ENCODE data around the gene MGAT5.
"Not testable (repeated sequence)": the region's sequence is repeated elsewhere in the genome, so short reads cannot be mapped to it uniquely, and the experiment has no call there.

MGAT5 gene

GRCh38 chr2:134284119-134284670 is 30.3 kb downstream of the MGAT5 start:
- H3K27me3 ChIP-seq (ENCODE audit: control insufficient read depth, insufficient read depth, low read length): no peaks in the 10 kb centered on the region
- no peaks in the 10 kb centered on the region for H3K9me3 ChIP-seq (ENCODE audit: control insufficient read depth, low read length)
- no peaks in the 10 kb centered on the region for H3K4me1 ChIP-seq (ENCODE audit: control insufficient read depth, insufficient read depth, low read length)
- H3K36me3 ChIP-seq (ENCODE audit: control insufficient read depth, insufficient read depth, low read length): no peaks in the 10 kb centered on the region
- H3K4me3 ChIP-seq (ENCODE audit: low read length): no peak overlapping the region
- no peak overlapping the region for H3K9ac ChIP-seq (ENCODE audit: low read length)

- Histone ChIP-seq H3K36me3 (ENCODE audit: control insufficient read depth, insufficient read depth, low read length) (no peaks in the 10 kb centered on the region), H3K4me1 (ENCODE audit: control insufficient read depth, insufficient read depth, low read length) (no peaks in the 10 kb centered on the region), H3K9ac (ENCODE audit: low read length) (no peak overlapping the region), H3K27me3 (ENCODE audit: control insufficient read depth, insufficient read depth, low read length) (no peaks in the 10 kb centered on the region), H3K4me3 (ENCODE audit: low read length) (no peak overlapping the region), H3K9me3 (ENCODE audit: control insufficient read depth, low read length) (no peaks in the 10 kb centered on the region)
Observed at GRCh38 chr2:134287323-134287722, 33.5 kb downstream of the MGAT5 start.

GRCh38 chr2:134288814-134289213 is 34.9 kb downstream of the MGAT5 start:
- H3K27me3 ChIP-seq (ENCODE audit: control insufficient read depth, insufficient read depth, low read length): no peaks in the 10 kb centered on the region

DNA sequence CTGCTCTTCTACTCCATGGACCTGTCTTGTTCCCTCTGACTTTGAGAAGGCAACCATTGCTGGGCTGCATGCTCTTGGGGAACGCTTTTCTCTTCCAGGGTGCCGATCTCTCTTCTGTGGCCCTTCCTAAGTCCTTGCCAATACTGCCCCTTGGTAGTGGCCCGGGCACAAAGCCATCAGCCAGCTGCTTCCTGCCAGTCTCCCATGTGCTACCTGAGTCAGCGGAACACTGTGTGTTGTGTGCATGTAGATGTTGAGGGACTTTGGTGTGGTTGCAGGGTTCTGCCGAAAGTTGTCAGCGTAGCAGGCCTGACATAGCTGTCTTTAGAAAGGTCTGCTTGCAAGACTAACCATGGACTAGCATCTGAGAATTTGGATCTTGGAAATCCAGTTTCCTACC is 35.4 kb downstream of the MGAT5 start:
- no peak overlapping the region for H3K9ac ChIP-seq (ENCODE audit: low read length)
- peaks cover 14% of the 10 kb centered on the region for H3K4me1 ChIP-seq (ENCODE audit: control insufficient read depth, insufficient read depth, low read length)
- no peaks in the 10 kb centered on the region for H3K36me3 ChIP-seq (ENCODE audit: control insufficient read depth, insufficient read depth, low read length)
- no peaks in the 10 kb centered on the region for H3K27me3 ChIP-seq (ENCODE audit: control insufficient read depth, insufficient read depth, low read length)
- no peak overlapping the region for H3K4me3 ChIP-seq (ENCODE audit: low read length)
- H3K9me3 ChIP-seq (ENCODE audit: control insufficient read depth, low read length): no peaks in the 10 kb centered on the region

More at GRCh38 chr2:134288814-134289213, 34.9 kb downstream of the MGAT5 start:
- Histone ChIP-seq H3K4me3 (ENCODE audit: low read length) (no peak overlapping the region), H3K9ac (ENCODE audit: low read length) (no peak overlapping the region), H3K4me1 (ENCODE audit: control insufficient read depth, insufficient read depth, low read length) (peaks cover 10% of the 10 kb centered on the region), H3K36me3 (ENCODE audit: control insufficient read depth, insufficient read depth, low read length) (no peaks in the 10 kb centered on the region), H3K9me3 (ENCODE audit: control insufficient read depth, low read length) (no peaks in the 10 kb centered on the region)

- no peaks in the 10 kb centered on the region for H3K36me3 ChIP-seq (ENCODE audit: control insufficient read depth, insufficient read depth, low read length)
- H3K4me3 ChIP-seq (ENCODE audit: low read length): no peak overlapping the region
- H3K4me1 ChIP-seq (ENCODE audit: control insufficient read depth, insufficient read depth, low read length): peaks cover 14% of the 10 kb centered on the region
- no peaks in the 10 kb centered on the region for H3K9me3 ChIP-seq (ENCODE audit: control insufficient read depth, low read length)
- H3K9ac ChIP-seq (ENCODE audit: low read length): no peak overlapping the region
- no peaks in the 10 kb centered on the region for H3K27me3 ChIP-seq (ENCODE audit: control insufficient read depth, insufficient read depth, low read length)
Observed at GRCh38 chr2:134290358-134290757, 36.5 kb downstream of the MGAT5 start.

- Histone ChIP-seq H3K27me3 (ENCODE audit: control insufficient read depth, insufficient read depth, low read length) (no peaks in the 10 kb centered on the region), H3K4me1 (ENCODE audit: control insufficient read depth, insufficient read depth, low read length) (peaks cover 14% of the 10 kb centered on the region), H3K9ac (ENCODE audit: low read length) (no peak overlapping the region), H3K9me3 (ENCODE audit: control insufficient read depth, low read length) (no peaks in the 10 kb centered on the region), H3K36me3 (ENCODE audit: control insufficient read depth, insufficient read depth, low read length) (no peaks in the 10 kb centered on the region), H3K4me3 (ENCODE audit: low read length) (no peak overlapping the region)
Observed at GRCh38 chr2:134292514-134292913, 38.6 kb downstream of the MGAT5 start.

DNA sequence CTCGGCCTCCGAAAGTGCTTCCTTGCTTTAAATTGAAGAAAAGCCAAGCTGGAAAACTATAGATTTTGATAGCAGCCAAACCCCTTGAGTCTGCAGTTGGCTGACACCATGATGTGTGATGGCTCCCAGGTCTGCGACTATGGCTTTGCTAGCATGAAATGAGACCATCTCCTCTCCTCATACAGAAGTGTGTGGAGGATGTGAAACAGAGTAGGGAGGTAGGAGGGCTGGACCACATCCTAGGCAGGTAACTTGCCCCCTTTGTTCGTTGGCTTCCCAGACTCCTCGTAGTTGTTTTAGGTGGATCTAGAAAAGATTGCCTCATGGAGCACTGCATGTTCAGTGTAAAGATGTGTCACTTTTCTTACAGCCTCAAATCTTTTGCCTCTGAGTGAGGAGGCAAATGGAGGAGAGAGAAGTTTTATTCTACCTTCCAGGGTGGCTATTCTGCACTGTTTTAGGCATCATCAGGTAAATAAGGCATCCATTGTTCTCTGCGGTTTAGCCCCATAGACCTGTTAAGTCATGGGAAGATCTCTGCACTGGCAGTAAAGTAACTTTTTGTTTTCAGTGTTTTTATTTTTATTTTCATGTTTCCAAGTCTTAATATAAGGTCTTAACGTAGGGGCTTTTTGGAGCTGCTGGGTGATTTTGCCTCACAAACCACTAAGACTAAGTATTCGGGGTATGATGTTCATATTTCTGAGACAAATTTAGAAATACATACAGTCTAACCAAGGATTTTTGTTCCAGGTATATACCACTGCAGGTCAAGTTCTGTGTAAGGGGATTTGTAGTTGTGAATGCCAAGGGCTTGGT is 40.1 kb downstream of the MGAT5 start:
- peaks cover 14% of the 10 kb centered on the region for H3K4me1 ChIP-seq (ENCODE audit: control insufficient read depth, insufficient read depth, low read length)
- no peaks in the 10 kb centered on the region for H3K36me3 ChIP-seq (ENCODE audit: control insufficient read depth, insufficient read depth, low read length)
- no peaks in the 10 kb centered on the region for H3K27me3 ChIP-seq (ENCODE audit: control insufficient read depth, insufficient read depth, low read length)
- H3K4me3 ChIP-seq (ENCODE audit: low read length): no peak overlapping the region
- H3K9ac ChIP-seq (ENCODE audit: low read length): no peak overlapping the region
- H3K9me3 ChIP-seq (ENCODE audit: control insufficient read depth, low read length): no peaks in the 10 kb centered on the region

GRCh38 chr2:134294598-134294997 is 40.7 kb downstream of the MGAT5 start:
- not testable (repeated sequence) for H3K36me3 ChIP-seq (ENCODE audit: control insufficient read depth, insufficient read depth, low read length); H3K27me3 ChIP-seq (ENCODE audit: control insufficient read depth, insufficient read depth, low read length); H3K4me3 ChIP-seq (ENCODE audit: low read length); H3K9ac ChIP-seq (ENCODE audit: low read length); H3K9me3 ChIP-seq (ENCODE audit: control insufficient read depth, low read length)
- peaks cover 14% of the 10 kb centered on the region for H3K4me1 ChIP-seq (ENCODE audit: control insufficient read depth, insufficient read depth, low read length)

GRCh38 chr2:134295441-134295840 is 41.6 kb downstream of the MGAT5 start:
- no peaks in the 10 kb centered on the region for H3K27me3 ChIP-seq (ENCODE audit: control insufficient read depth, insufficient read depth, low read length)
- H3K4me1 ChIP-seq (ENCODE audit: control insufficient read depth, insufficient read depth, low read length): peaks cover 14% of the 10 kb centered on the region
- no peaks in the 10 kb centered on the region for H3K36me3 ChIP-seq (ENCODE audit: control insufficient read depth, insufficient read depth, low read length)
- no peak overlapping the region for H3K9ac ChIP-seq (ENCODE audit: low read length)
- H3K4me3 ChIP-seq (ENCODE audit: low read length): no peak overlapping the region
- no peaks in the 10 kb centered on the region for H3K9me3 ChIP-seq (ENCODE audit: control insufficient read depth, low read length)

GRCh38 chr2:134296301-134296700 is 42.4 kb downstream of the MGAT5 start:
- no peak overlapping the region for H3K9ac ChIP-seq (ENCODE audit: low read length)
- H3K9me3 ChIP-seq (ENCODE audit: control insufficient read depth, low read length): no peaks in the 10 kb centered on the region
- H3K4me3 ChIP-seq (ENCODE audit: low read length): no peak overlapping the region
- no peaks in the 10 kb centered on the region for H3K27me3 ChIP-seq (ENCODE audit: control insufficient read depth, insufficient read depth, low read length)
- peaks cover 20% of the 10 kb centered on the region for H3K4me1 ChIP-seq (ENCODE audit: control insufficient read depth, insufficient read depth, low read length)
- no peaks in the 10 kb centered on the region for H3K36me3 ChIP-seq (ENCODE audit: control insufficient read depth, insufficient read depth, low read length)

GRCh38 chr2:134299334-134299733 is 45.5 kb downstream of the MGAT5 start:
- Histone ChIP-seq H3K36me3 (ENCODE audit: control insufficient read depth, insufficient read depth, low read length) (no peaks in the 10 kb centered on the region), H3K4me3 (ENCODE audit: low read length) (no peak overlapping the region), H3K27me3 (ENCODE audit: control insufficient read depth, insufficient read depth, low read length) (no peaks in the 10 kb centered on the region), H3K9ac (ENCODE audit: low read length) (no peak overlapping the region), H3K9me3 (ENCODE audit: control insufficient read depth, low read length) (no peaks in the 10 kb centered on the region), H3K4me1 (ENCODE audit: control insufficient read depth, insufficient read depth, low read length) (peaks cover 15% of the 10 kb centered on the region)

- H3K36me3 ChIP-seq (ENCODE audit: control insufficient read depth, insufficient read depth, low read length): no peaks in the 10 kb centered on the region
- no peak overlapping the region for H3K9ac ChIP-seq (ENCODE audit: low read length)
- H3K9me3 ChIP-seq (ENCODE audit: control insufficient read depth, low read length): no peaks in the 10 kb centered on the region
- peaks cover 15% of the 10 kb centered on the region for H3K4me1 ChIP-seq (ENCODE audit: control insufficient read depth, insufficient read depth, low read length)
- no peak overlapping the region for H3K4me3 ChIP-seq (ENCODE audit: low read length)
- no peaks in the 10 kb centered on the region for H3K27me3 ChIP-seq (ENCODE audit: control insufficient read depth, insufficient read depth, low read length)
Observed at GRCh38 chr2:134300585-134300984, 46.7 kb downstream of the MGAT5 start.

Measured in mucosa of stomach (tissue), 1 donor.